BJ (cell line): ENCODE data around the gene LRFN5. TPM values are rescaled to one million over a fixed set of nuclear protein-coding genes. Genes with fewer than 3 reads are reported as not detected.
"Not testable (repeated sequence)": the region's sequence is repeated elsewhere in the genome, so short reads cannot be mapped to it uniquely, and the experiment has no call there.

Experiments
- CTCF ChIA-PET: fragments of 350-600 bp; formaldehyde crosslinking; extraction: SDS; loops from one replicate; lab custom pipeline; 2021; ENCODE audit warnings: antibody characterized with exemption, inconsistent platforms; lab: Yijun Ruan, JAX
- POLR2A ChIA-PET: fragments of 300-600 bp; sonication (Branson Sonifier 250); formaldehyde crosslinking; extraction: SDS; loops from one replicate; lab custom pipeline; 2021; ENCODE audit warnings: antibody characterized with exemption; lab: Charles Lee
- DNase-seq: peaks from one replicate; pipeline ENCODE4 v3.0.0-alpha.2; 2011; ENCODE audit warnings: low read depth
- H3K27me3 ChIP-seq: 2 replicates; pipeline ENCODE4 v1.6.0; 2011; ENCODE audit warnings: low read length; ENCODE audit not compliant: control insufficient read depth, insufficient read depth
- H3K36me3 ChIP-seq: 2 replicates; pipeline ENCODE4 v1.5.1; 2011; ENCODE audit warnings: low read length; ENCODE audit not compliant: control insufficient read depth, insufficient read depth
- H3K4me3 ChIP-seq: 2 replicates; pipeline ENCODE4 v1.5.1; 2011; ENCODE audit warnings: low read depth, mild to moderate bottlenecking, control low read depth, low read length
- polyA plus RNA-seq: library from polyadenylated mRNA; depleted of rRNA; stranded (reverse); fragments of >200 nt; gene quantifications from 2 replicates; pipeline ENCODE4 v1.2.3, GENCODE V29; 2011
- TF ChIP-seq, protein P1 (sequence below): IDR thresholded peaks from 2 replicates; pipeline ENCODE4 v1.5.1; 2011; ENCODE audit warnings: low read depth, mild to moderate bottlenecking, control low read depth, inconsistent platforms, low read length, moderate library complexity; ENCODE audit not compliant: insufficient read depth

The LRFN5 gene
- polyA plus RNA-seq, 1 experiment, result 0.05 TPM

DNA sequence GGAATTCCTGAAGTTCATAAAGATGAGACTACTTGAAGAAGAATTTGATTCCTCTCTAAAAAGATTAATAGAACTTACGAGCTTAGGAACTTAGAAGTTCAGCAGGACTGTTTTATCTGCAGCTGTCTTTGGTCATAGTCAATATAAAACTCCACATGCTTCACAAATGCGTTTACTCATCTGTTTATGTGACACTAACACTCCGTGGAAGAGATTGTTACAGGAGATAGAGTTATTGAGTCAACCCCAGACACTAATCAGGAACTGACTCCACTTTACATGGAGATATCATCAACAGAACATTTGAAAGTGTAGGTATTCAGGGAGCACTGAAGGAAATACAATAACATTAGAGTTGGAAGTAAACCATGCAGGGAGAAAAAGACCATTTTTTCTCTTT, 92.8 kb downstream of the LRFN5 start:
- H3K4me3 ChIP-seq, result no peak overlapping the region
- TF ChIP-seq, protein P1, sequence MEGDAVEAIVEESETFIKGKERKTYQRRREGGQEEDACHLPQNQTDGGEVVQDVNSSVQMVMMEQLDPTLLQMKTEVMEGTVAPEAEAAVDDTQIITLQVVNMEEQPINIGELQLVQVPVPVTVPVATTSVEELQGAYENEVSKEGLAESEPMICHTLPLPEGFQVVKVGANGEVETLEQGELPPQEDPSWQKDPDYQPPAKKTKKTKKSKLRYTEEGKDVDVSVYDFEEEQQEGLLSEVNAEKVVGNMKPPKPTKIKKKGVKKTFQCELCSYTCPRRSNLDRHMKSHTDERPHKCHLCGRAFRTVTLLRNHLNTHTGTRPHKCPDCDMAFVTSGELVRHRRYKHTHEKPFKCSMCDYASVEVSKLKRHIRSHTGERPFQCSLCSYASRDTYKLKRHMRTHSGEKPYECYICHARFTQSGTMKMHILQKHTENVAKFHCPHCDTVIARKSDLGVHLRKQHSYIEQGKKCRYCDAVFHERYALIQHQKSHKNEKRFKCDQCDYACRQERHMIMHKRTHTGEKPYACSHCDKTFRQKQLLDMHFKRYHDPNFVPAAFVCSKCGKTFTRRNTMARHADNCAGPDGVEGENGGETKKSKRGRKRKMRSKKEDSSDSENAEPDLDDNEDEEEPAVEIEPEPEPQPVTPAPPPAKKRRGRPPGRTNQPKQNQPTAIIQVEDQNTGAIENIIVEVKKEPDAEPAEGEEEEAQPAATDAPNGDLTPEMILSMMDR, result no peak
- H3K36me3 ChIP-seq, result no peaks in the 10 kb centered on the region
- H3K27me3 ChIP-seq, result no peaks in the 10 kb centered on the region
- ChIA-PET CTCF (no interaction called here), POLR2A (no interaction called here)
- DNase-seq, result no peak

DNA sequence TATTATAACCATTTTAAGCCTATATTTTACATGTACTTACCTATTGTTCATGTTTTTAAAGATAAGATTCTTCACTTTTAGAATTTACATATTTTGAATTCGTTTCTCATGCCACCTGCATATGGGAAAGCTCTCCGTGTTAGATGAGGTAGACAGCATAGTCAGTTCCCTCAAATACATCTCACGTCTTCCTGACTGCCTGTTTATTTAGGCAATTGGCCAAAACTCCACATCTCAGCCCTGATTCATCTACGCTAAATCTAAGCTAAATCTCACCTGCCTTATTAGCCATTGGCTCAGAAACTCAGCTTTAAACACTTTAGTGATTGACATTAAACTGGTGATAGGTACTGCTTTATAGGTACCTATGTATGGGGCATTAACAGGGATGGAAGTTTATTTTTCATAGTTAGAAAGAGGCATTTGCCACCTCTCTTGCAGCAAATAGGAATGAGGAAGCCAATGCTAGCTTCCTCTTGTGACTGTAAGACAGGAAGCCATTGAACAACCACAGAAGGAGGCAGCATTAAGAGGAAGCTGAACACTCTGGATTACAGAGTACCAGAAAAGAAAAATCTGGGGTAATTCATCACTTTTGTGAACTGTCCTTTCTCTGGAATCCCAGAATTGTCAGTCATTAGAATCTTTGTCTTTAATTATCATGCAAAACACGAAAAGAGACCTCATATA, 111.9 kb downstream of the LRFN5 start:
- ChIA-PET CTCF (no interaction called here), POLR2A (no interaction called here)

DNA sequence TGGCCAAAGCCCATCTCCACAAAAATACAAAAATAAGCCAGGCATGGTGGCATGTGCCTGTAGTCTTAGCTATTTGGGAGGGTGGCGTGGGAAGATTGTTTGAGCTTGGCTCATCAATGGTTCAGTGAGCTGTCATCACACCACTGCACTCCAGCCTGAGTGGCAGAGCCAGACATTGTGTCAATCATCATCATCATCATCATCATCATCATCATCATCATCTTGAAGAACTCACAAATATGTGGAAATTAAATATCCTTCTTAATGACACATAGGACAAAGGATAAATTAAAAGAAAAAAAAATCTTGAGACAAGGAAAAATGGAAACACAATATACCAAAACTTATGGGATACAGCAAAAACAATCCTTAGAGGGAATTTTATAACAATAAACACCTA, 132.5 kb downstream of the LRFN5 start:
- POLR2A ChIA-PET, result no interaction called here
- no peaks in the 10 kb centered on the region for H3K27me3 ChIP-seq
- H3K4me3 ChIP-seq, result no peak overlapping the region
- DNase-seq, result no peak
- H3K36me3 ChIP-seq, result no peaks in the 10 kb centered on the region
- TF ChIP-seq, protein P1, result no peak
- CTCF ChIA-PET, result no interaction called here

More for the DNA sequence above, 111.9 kb downstream of the LRFN5 start:
- H3K27me3 ChIP-seq, result no peaks in the 10 kb centered on the region
- H3K36me3 ChIP-seq, result no peaks in the 10 kb centered on the region
- H3K4me3 ChIP-seq, result no peak overlapping the region
- TF ChIP-seq, protein P1, result no peak
- DNase-seq, result no peak

DNA sequence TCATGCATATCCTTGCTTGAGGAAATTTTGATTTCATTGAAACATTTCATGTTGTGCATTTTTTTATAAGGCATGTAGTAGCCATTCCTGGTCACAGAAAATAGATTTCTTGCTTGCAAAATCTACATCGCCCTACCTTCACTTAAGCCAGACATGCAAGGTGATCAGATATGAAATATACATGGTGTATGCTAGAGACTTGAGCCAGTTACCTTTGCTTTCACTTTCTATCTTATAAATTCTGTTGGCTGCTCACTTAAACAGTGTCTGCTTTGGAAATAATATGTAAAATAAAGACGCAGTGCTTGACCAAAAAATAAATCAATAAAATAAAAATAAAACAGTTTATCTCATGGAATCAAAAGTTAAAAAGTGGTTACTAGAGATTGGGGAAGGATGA, 136.5 kb downstream of the LRFN5 start:
- no peaks in the 10 kb centered on the region for H3K27me3 ChIP-seq
- no peaks in the 10 kb centered on the region for H3K36me3 ChIP-seq
- ChIA-PET POLR2A (no interaction called here), CTCF (no interaction called here)
- no peak for DNase-seq
- H3K4me3 ChIP-seq, result no peak overlapping the region
- TF ChIP-seq, protein P1, result no peak

DNA sequence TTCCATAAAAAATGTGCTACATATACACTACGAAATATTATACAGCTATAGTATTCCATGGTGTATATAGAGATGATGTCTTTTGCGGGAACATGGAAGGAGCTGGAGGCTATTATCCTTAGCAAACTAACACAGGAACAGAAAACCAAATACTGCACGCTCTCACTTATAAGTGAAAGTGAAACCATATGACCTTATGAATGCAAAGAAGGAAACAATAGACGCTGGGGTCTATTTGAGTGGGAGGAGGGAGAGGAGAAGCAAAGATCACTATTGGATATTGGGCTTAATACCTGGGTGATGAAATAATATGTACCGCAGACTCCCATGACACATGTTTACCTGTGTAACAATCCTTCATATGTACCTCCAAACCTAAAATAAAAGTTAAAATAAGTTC, 142.8 kb downstream of the LRFN5 start:
- POLR2A ChIA-PET, result no interaction called here
- H3K36me3 ChIP-seq, result no peaks in the 10 kb centered on the region
- no peaks in the 10 kb centered on the region for H3K27me3 ChIP-seq
- TF ChIP-seq, protein P1, result no peak
- DNase-seq, result no peak
- CTCF ChIA-PET, result no interaction called here
- H3K4me3 ChIP-seq, result no peak overlapping the region

DNA sequence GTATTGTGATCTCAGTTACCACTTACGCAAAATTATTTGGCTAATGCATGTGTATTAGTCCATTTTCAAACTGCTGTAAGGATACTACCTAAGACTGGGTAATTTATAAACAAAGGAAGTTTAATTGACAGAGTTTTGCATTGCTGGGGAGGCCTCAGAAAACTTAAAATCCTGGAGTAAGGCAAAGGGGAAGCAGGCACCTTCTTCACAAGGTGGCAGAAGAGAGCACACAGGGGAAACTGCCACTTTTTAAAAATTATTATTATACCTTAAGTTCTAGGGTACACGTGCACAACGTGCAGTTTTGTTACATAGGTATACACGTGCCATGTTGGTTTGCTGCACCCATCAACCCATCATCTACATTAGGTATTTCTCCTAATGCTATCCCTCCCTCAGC, 143.9 kb downstream of the LRFN5 start:
- H3K36me3 ChIP-seq, POLR2A ChIA-PET, H3K4me3 ChIP-seq, CTCF ChIA-PET, DNase-seq, H3K27me3 ChIP-seq: not testable (repeated sequence)
